HEK293 (cell line): Measurements from ENCODE around the gene POU4F1.
A peak's percentile ranks its signal among the peaks of the same experiment; 100 is the strongest.

Source experiments
- CTCF ChIA-PET: fragments of 350-600 bp; formaldehyde crosslinking; extraction: SDS; loops from one replicate; lab custom pipeline; 2021; ENCODE audit warnings: antibody characterized with exemption; lab: Yijun Ruan, JAX
- POLR2A ChIA-PET: fragments of 300-600 bp; formaldehyde crosslinking; extraction: SDS; loops from one replicate; lab custom pipeline; 2020; ENCODE audit warnings: antibody characterized with exemption, inconsistent platforms; lab: Yijun Ruan, JAX
- H3K27ac ChIP-seq: fragments of 200-500 bp; sonication (Bioruptor generic); 2 replicates; pipeline ENCODE4 v1.5.1; 2014; ENCODE audit warnings: low read depth, low read length, control low read depth, inconsistent platforms; ENCODE audit errors: extremely low read depth
- H3K36me3 ChIP-seq, 2 experiments: fragments of 200-500 bp in 1 of 2; sonication (Bioruptor generic) in 1 of 2; 1 replicate in 1 of 2; 2 replicates in 1 of 2; pipeline ENCODE4 v1.5.1; 2014 to 2017; ENCODE audit warnings: inconsistent platforms in 2 of 2, low read length in 2 of 2; ENCODE audit not compliant: control insufficient read depth in 2 of 2, insufficient read depth in 1 of 2
- H3K4me1 ChIP-seq: fragments of 200-500 bp; sonication (Bioruptor generic); 2 replicates; pipeline ENCODE4 v1.5.1; 2014; ENCODE audit warnings: mild to moderate bottlenecking, low read length, inconsistent platforms; ENCODE audit not compliant: control insufficient read depth, insufficient read depth
- H3K4me3 ChIP-seq: 2 replicates; pipeline ENCODE4 v1.5.1; 2011; ENCODE audit warnings: low read depth, mild to moderate bottlenecking, control low read depth, low read length, moderate library complexity
- H3K9me3 ChIP-seq: fragments of 200-500 bp; sonication (Bioruptor generic); 2 replicates; pipeline ENCODE4 v1.5.1; 2014; ENCODE audit warnings: low read depth, low read length, inconsistent platforms; ENCODE audit not compliant: control insufficient read depth, insufficient read depth
- BCL11B ChIP-seq: fragments of 450-650 bp; formaldehyde crosslinking; IDR thresholded peaks from 2 replicates; pipeline ENCODE4 v1.5.1; 2016; ENCODE audit warnings: low read depth, missing biosample characterization, missing genetic modification characterization
- INSM2 ChIP-seq: fragments of 450-650 bp; formaldehyde crosslinking; IDR thresholded peaks from 2 replicates; pipeline ENCODE4 v1.5.1; 2016; ENCODE audit warnings: missing biosample characterization, missing genetic modification characterization
- KLF1 ChIP-seq: fragments of 450-650 bp; formaldehyde crosslinking; IDR thresholded peaks from 2 replicates; pipeline ENCODE4 v1.5.1; 2016; ENCODE audit warnings: missing biosample characterization, missing genetic modification characterization
- KLF9 ChIP-seq: fragments of 450-650 bp; formaldehyde crosslinking; IDR thresholded peaks from 2 replicates; pipeline ENCODE4 v1.5.1; 2016; ENCODE audit warnings: missing biosample characterization, missing genetic modification characterization, low read depth
- PRDM4 ChIP-seq: fragments of 450-650 bp; formaldehyde crosslinking; IDR thresholded peaks from 2 replicates; pipeline ENCODE4 v1.5.1; 2017; ENCODE audit warnings: missing biosample characterization, missing genetic modification characterization
- ZBTB17 ChIP-seq: fragments of 450-650 bp; formaldehyde crosslinking; IDR thresholded peaks from 2 replicates; pipeline ENCODE4 v1.5.1; 2016; ENCODE audit warnings: missing biosample characterization, missing genetic modification characterization
- ZBTB7A ChIP-seq: fragments of 450-650 bp; formaldehyde crosslinking; IDR thresholded peaks from 2 replicates; pipeline ENCODE4 v1.5.1; 2016; ENCODE audit warnings: low read depth, missing biosample characterization, missing genetic modification characterization
- ZFHX2 ChIP-seq: fragments of 450-650 bp; formaldehyde crosslinking; conservative IDR thresholded peaks from 2 replicates; pipeline ENCODE4 v1.5.1; 2016; ENCODE audit warnings: missing biosample characterization, missing genetic modification characterization
- ZFP41 ChIP-seq: fragments of 450-650 bp; formaldehyde crosslinking; IDR thresholded peaks from 2 replicates; pipeline ENCODE4 v1.5.1; 2016; ENCODE audit warnings: missing biosample characterization, missing genetic modification characterization, borderline replicate concordance
- ZNF112 ChIP-seq: fragments of 450-650 bp; formaldehyde crosslinking; IDR thresholded peaks from 2 replicates; pipeline ENCODE4 v1.5.0; 2017; ENCODE audit warnings: missing biosample characterization, missing genetic modification characterization
- ZNF174 ChIP-seq: fragments of 450-650 bp; formaldehyde crosslinking; IDR thresholded peaks from 2 replicates; pipeline ENCODE4 v1.5.0; 2017; ENCODE audit warnings: missing biosample characterization, mild to moderate bottlenecking, missing genetic modification characterization
- ZNF211 ChIP-seq: fragments of 450-650 bp; formaldehyde crosslinking; IDR thresholded peaks from 2 replicates; pipeline ENCODE4 v1.5.1; 2016; ENCODE audit warnings: low read depth, missing biosample characterization, missing genetic modification characterization
- ZNF354C ChIP-seq: fragments of 450-650 bp; formaldehyde crosslinking; IDR thresholded peaks from 2 replicates; pipeline ENCODE4 v1.5.1; 2016; ENCODE audit warnings: missing biosample characterization, missing genetic modification characterization, low read depth, borderline replicate concordance
- ZNF362 ChIP-seq: fragments of 450-650 bp; formaldehyde crosslinking; IDR thresholded peaks from 2 replicates; pipeline ENCODE4 v1.5.1; 2016; ENCODE audit warnings: missing biosample characterization, missing genetic modification characterization
- ZNF514 ChIP-seq: fragments of 450-650 bp; formaldehyde crosslinking; IDR thresholded peaks from 2 replicates; pipeline ENCODE4 v1.5.1; 2016; ENCODE audit warnings: missing biosample characterization, missing genetic modification characterization
- ZNF548 ChIP-seq: fragments of 450-650 bp; formaldehyde crosslinking; IDR thresholded peaks from 2 replicates; pipeline ENCODE4 v1.5.1; 2016; ENCODE audit warnings: missing biosample characterization, missing genetic modification characterization
- ZNF626 ChIP-seq: fragments of 450-650 bp; sonication (Bioruptor Pico); formaldehyde crosslinking; IDR thresholded peaks from 2 replicates; pipeline ENCODE4 v1.5.1; 2018; ENCODE audit warnings: missing biosample characterization, missing genetic modification characterization, inconsistent platforms
- ZNF629 ChIP-seq: fragments of 450-650 bp; formaldehyde crosslinking; IDR thresholded peaks from 2 replicates; pipeline ENCODE4 v1.5.1; 2017; ENCODE audit warnings: missing biosample characterization, missing genetic modification characterization
- ZNF670 ChIP-seq: fragments of 450-650 bp; formaldehyde crosslinking; IDR thresholded peaks from 2 replicates; pipeline ENCODE4 v1.5.1; 2016; ENCODE audit warnings: missing biosample characterization, missing genetic modification characterization, low read depth
- ZNF830 ChIP-seq: fragments of 450-650 bp; IDR thresholded peaks from 2 replicates; pipeline ENCODE4 v1.5.0; 2018; ENCODE audit warnings: missing biosample characterization, missing genetic modification characterization, low read depth, mild to moderate bottlenecking, moderate library complexity
- TF ChIP-seq, protein P1 (sequence below): fragments of 450-650 bp; formaldehyde crosslinking; conservative IDR thresholded peaks from 2 replicates; pipeline ENCODE4 v1.5.1; 2016; ENCODE audit warnings: low read depth, missing biosample characterization, missing genetic modification characterization
- TF ChIP-seq, protein P2 (sequence below): fragments of 450-650 bp; formaldehyde crosslinking; IDR thresholded peaks from 2 replicates; pipeline ENCODE4 v1.5.1; 2016; ENCODE audit warnings: missing biosample characterization, missing genetic modification characterization
- TF ChIP-seq, protein P3 (sequence below): IDR thresholded peaks from 2 replicates; pipeline ENCODE4 v1.6.1; 2011; ENCODE audit warnings: mild to moderate bottlenecking, low read depth, low read length, borderline replicate concordance
- TF ChIP-seq, protein P4 (sequence below): fragments of 450-650 bp; formaldehyde crosslinking; IDR thresholded peaks from 2 replicates; pipeline ENCODE4 v1.5.1; 2016; ENCODE audit warnings: missing biosample characterization, missing genetic modification characterization

The POU4F1 gene

DNA sequence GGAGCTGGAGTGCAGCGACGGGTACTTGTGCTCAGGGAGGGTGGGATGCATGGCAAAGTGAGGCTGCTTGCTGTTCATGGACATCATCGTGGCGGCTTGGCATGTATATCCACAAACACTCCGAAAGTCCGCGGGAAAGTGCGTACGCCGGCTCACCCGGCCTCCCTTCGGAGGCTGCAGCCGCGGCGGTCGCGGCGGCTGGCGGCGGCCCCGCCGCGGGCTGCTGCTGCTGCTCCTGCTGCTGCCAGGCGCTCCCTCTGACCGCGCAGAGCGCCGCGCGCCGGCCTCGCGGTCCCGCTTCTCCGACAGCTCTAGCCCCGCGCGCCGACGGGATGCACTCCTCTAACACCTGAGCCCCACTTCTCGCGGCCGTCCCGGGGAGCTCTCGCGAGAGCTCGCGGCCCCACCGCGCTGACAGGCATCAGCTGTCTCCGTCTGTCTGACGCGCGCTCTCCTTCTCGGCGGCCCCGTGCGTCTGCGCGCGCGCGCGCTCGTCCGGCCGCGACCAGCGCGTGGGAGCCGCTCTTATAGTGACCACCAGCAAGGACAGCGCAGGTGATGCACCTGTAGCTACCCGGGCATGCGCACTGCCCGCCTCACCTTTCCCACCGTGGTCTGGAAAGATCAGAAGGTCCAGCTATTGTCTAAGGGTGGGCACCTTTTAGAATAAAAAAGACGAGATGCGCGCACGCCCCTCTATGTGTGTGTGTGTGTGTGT lies at the start of gene POU4F1 (continued):
- TF ChIP-seq ZNF629 (tag by site-specific recombination), result 0 out of 2 replicates have a peak, but pooled peaks have one; percentile 23
- no peak for TF ChIP-seq ZNF514 (tag by site-specific recombination)
- TF ChIP-seq ZNF626 (tag by site-specific recombination), result no peak
- TF ChIP-seq ZBTB17 (tag by site-specific recombination), result peak; percentile 61
- no peak for TF ChIP-seq ZBTB7A (tag by site-specific recombination)
- no peak for TF ChIP-seq ZNF670 (tag by site-specific recombination)
- TF ChIP-seq ZNF354C, result no peak
- peak; percentile 58 for TF ChIP-seq ZFHX2 (tag by site-specific recombination)
- TF ChIP-seq, protein P1, sequence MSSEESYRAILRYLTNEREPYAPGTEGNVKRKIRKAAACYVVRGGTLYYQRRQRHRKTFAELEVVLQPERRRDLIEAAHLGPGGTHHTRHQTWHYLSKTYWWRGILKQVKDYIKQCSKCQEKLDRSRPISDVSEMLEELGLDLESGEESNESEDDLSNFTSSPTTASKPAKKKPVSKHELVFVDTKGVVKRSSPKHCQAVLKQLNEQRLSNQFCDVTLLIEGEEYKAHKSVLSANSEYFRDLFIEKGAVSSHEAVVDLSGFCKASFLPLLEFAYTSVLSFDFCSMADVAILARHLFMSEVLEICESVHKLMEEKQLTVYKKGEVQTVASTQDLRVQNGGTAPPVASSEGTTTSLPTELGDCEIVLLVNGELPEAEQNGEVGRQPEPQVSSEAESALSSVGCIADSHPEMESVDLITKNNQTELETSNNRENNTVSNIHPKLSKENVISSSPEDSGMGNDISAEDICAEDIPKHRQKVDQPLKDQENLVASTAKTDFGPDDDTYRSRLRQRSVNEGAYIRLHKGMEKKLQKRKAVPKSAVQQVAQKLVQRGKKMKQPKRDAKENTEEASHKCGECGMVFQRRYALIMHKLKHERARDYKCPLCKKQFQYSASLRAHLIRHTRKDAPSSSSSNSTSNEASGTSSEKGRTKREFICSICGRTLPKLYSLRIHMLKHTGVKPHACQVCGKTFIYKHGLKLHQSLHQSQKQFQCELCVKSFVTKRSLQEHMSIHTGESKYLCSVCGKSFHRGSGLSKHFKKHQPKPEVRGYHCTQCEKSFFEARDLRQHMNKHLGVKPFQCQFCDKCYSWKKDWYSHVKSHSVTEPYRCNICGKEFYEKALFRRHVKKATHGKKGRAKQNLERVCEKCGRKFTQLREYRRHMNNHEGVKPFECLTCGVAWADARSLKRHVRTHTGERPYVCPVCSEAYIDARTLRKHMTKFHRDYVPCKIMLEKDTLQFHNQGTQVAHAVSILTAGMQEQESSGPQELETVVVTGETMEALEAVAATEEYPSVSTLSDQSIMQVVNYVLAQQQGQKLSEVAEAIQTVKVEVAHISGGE (tag by site-specific recombination), result no peak
- peak; percentile 89; the same call in 1 of the 2 replicates for TF ChIP-seq BCL11B (tag by site-specific recombination)
- no peak for TF ChIP-seq ZNF548
- no peak for TF ChIP-seq ZNF112 (tag by site-specific recombination)
- TF ChIP-seq KLF1 (tag by site-specific recombination), result no peak
- TF ChIP-seq ZNF211 (tag by site-specific recombination), result no peak
- no peak for TF ChIP-seq ZNF830 (tag by site-specific recombination)
- peak; percentile 80 for TF ChIP-seq KLF9 (tag by site-specific recombination)
- TF ChIP-seq ZFP41 (tag by site-specific recombination), result no peak

- H3K4me3 ChIP-seq, result no peak overlapping the region
- TF ChIP-seq, protein P2, sequence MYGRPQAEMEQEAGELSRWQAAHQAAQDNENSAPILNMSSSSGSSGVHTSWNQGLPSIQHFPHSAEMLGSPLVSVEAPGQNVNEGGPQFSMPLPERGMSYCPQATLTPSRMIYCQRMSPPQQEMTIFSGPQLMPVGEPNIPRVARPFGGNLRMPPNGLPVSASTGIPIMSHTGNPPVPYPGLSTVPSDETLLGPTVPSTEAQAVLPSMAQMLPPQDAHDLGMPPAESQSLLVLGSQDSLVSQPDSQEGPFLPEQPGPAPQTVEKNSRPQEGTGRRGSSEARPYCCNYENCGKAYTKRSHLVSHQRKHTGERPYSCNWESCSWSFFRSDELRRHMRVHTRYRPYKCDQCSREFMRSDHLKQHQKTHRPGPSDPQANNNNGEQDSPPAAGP, result no peak
- no peak for TF ChIP-seq PRDM4
- TF ChIP-seq INSM2 (tag by site-specific recombination), result no peak
- TF ChIP-seq, protein P3, sequence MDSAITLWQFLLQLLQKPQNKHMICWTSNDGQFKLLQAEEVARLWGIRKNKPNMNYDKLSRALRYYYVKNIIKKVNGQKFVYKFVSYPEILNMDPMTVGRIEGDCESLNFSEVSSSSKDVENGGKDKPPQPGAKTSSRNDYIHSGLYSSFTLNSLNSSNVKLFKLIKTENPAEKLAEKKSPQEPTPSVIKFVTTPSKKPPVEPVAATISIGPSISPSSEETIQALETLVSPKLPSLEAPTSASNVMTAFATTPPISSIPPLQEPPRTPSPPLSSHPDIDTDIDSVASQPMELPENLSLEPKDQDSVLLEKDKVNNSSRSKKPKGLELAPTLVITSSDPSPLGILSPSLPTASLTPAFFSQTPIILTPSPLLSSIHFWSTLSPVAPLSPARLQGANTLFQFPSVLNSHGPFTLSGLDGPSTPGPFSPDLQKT, result no peak
- no peak for TF ChIP-seq ZNF362 (tag by site-specific recombination)
- TF ChIP-seq, protein P4, sequence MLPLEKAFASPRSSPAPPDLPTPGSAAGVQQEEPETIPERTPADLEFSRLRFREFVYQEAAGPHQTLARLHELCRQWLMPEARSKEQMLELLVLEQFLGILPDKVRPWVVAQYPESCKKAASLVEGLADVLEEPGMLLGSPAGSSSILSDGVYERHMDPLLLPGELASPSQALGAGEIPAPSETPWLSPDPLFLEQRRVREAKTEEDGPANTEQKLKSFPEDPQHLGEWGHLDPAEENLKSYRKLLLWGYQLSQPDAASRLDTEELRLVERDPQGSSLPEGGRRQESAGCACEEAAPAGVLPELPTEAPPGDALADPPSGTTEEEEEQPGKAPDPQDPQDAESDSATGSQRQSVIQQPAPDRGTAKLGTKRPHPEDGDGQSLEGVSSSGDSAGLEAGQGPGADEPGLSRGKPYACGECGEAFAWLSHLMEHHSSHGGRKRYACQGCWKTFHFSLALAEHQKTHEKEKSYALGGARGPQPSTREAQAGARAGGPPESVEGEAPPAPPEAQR (tag by site-specific recombination), result no peak
- no peak for TF ChIP-seq ZNF174
- H3K9me3 ChIP-seq, result no peaks in the 10 kb centered on the region
- CTCF ChIA-PET, result interaction anchor here (0.6 kb wide), 1 partner anchor 17 kb away, joined by 3 read pairs; no protein-coding TSS in a partner anchor
- H3K4me1 ChIP-seq, result no peaks in the 10 kb centered on the region
- POLR2A ChIA-PET, result no interaction called here
- H3K27ac ChIP-seq, result no peak overlapping the region
- no peaks in the 10 kb centered on the region for H3K36me3 ChIP-seq
Observed at GRCh38 chr13:78652651-78653050, 49.3 kb upstream of the POU4F1 start.
